ENCODE data around the gene MMP20.
"Not testable (repeated sequence)": the region's sequence is repeated elsewhere in the genome, so short reads cannot be mapped to it uniquely, and the experiment has no call there.

MMP20 gene

GRCh38 chr11:102653744-102654291 is 28.7 kb upstream of the MMP20 start:
- no peak overlapping the region for H3K4me2 ChIP-seq
- peaks cover 0 to 10% (median 3%) of the 10 kb centered on the region in 11 experiments; a peak in 4 of 22 replicates for H3K9me3 ChIP-seq (replicated peaks in 1 of 11)
- no peak overlapping the region for H3K9ac ChIP-seq
- H4K20me1 ChIP-seq = no peaks in the 10 kb centered on the region
- H3K36me3 ChIP-seq = no peaks in the 10 kb centered on the region
- H3K4me1 ChIP-seq = no peaks in the 10 kb centered on the region
- H3K27ac ChIP-seq = no peak overlapping the region
- H3K27me3 ChIP-seq = no peaks in the 10 kb centered on the region
- H3K4me3 ChIP-seq = no peak overlapping the region
- TF ChIP-seq Cebpa-rat (IDR thresholded peaks at IDR 0.05) = no peak

GRCh38 chr11:102647430-102647829 is 22.3 kb upstream of the MMP20 start:
- Histone ChIP-seq H3K9me3 (replicated peaks in 1 of 11) (peaks cover 0 to 5% (median 0%) of the 10 kb centered on the region in 11 experiments; a peak in 2 of 22 replicates), H4K20me1 (no peaks in the 10 kb centered on the region), H3K4me1 (no peaks in the 10 kb centered on the region), H3K27me3 (no peaks in the 10 kb centered on the region), H3K9ac (no peak overlapping the region), H3K27ac (no peak overlapping the region), H3K36me3 (no peaks in the 10 kb centered on the region), H3K4me3 (no peak overlapping the region), H3K4me2 (no peak overlapping the region)
- TF ChIP-seq Cebpa-rat (IDR thresholded peaks at IDR 0.05) = no peak

- no peak overlapping the region for H3K27ac ChIP-seq
- H3K4me1 ChIP-seq = no peaks in the 10 kb centered on the region
- peaks cover 0 to 5% (median 0%) of the 10 kb centered on the region in 11 experiments; a peak in 1 of 22 replicates for H3K9me3 ChIP-seq (replicated peaks in 1 of 11)
- H3K4me3 ChIP-seq = no peak overlapping the region
- no peak for TF ChIP-seq Cebpa-rat (IDR thresholded peaks at IDR 0.05)
- H3K36me3 ChIP-seq = no peaks in the 10 kb centered on the region
- no peak overlapping the region for H3K9ac ChIP-seq
- H4K20me1 ChIP-seq = no peaks in the 10 kb centered on the region
- no peaks in the 10 kb centered on the region for H3K27me3 ChIP-seq
- H3K4me2 ChIP-seq = no peak overlapping the region
Observed at GRCh38 chr11:102643941-102644340, 18.8 kb upstream of the MMP20 start.

GRCh38 chr11:102640946-102641345 is 15.8 kb upstream of the MMP20 start:
- Histone ChIP-seq H3K27me3 (no peaks in the 10 kb centered on the region), H4K20me1 (no peaks in the 10 kb centered on the region), H3K36me3 (no peaks in the 10 kb centered on the region), H3K4me2 (no peak overlapping the region), H3K27ac (no peak overlapping the region), H3K4me1 (no peaks in the 10 kb centered on the region; a peak in 1 of 20 replicates), H3K9ac (no peak overlapping the region), H3K4me3 (no peak overlapping the region), H3K9me3 (replicated peaks in 1 of 11) (no peaks in the 10 kb centered on the region)
- TF ChIP-seq Cebpa-rat (IDR thresholded peaks at IDR 0.05) = no peak

- Histone ChIP-seq H4K20me1 (no peaks in the 10 kb centered on the region), H3K9me3 (replicated peaks in 1 of 11) (no peaks in the 10 kb centered on the region), H3K36me3 (no peaks in the 10 kb centered on the region), H3K4me3 (no peak overlapping the region), H3K27me3 (no peaks in the 10 kb centered on the region), H3K27ac (no peak overlapping the region), H3K4me1 (no peaks in the 10 kb centered on the region; a peak in 1 of 20 replicates), H3K4me2 (no peak overlapping the region), H3K9ac (no peak overlapping the region)
- no peak for TF ChIP-seq Cebpa-rat (IDR thresholded peaks at IDR 0.05)
Observed at GRCh38 chr11:102639656-102640055, 14.5 kb upstream of the MMP20 start.

GRCh38 chr11:102637731-102638130 is 12.6 kb upstream of the MMP20 start:
- H3K27me3 ChIP-seq = no peaks in the 10 kb centered on the region
- 0 out of 22 replicates have a peak, but pooled peaks cover 0 to 4% (median 0%) of the 10 kb centered on the region in 11 experiments for H3K9me3 ChIP-seq (replicated peaks in 1 of 11)
- H3K36me3 ChIP-seq = no peaks in the 10 kb centered on the region
- H3K4me1 ChIP-seq = no peaks in the 10 kb centered on the region; a peak in 1 of 20 replicates
- H3K9ac ChIP-seq = no peak overlapping the region
- no peak overlapping the region; a peak in 1 of 22 replicates for H3K4me2 ChIP-seq
- no peak overlapping the region for H3K27ac ChIP-seq
- H4K20me1 ChIP-seq = no peaks in the 10 kb centered on the region
- no peak overlapping the region for H3K4me3 ChIP-seq
- TF ChIP-seq Cebpa-rat (IDR thresholded peaks at IDR 0.05) = peak in 3 of 11 experiments; percentile 18 to 66 (median 52); a peak in 5 of 22 replicates

GRCh38 chr11:102633385-102634026 is 8.4 kb upstream of the MMP20 start:
- Histone ChIP-seq H3K27me3 (no peaks in the 10 kb centered on the region), H3K4me2 (no peak overlapping the region), H3K4me1 (no peaks in the 10 kb centered on the region; a peak in 1 of 20 replicates), H3K9ac (no peak overlapping the region), H3K9me3 (replicated peaks in 1 of 11) (0 out of 22 replicates have a peak, but pooled peaks cover 0 to 4% (median 0%) of the 10 kb centered on the region in 11 experiments), H3K27ac (no peak overlapping the region), H4K20me1 (no peaks in the 10 kb centered on the region), H3K4me3 (no peak overlapping the region), H3K36me3 (no peaks in the 10 kb centered on the region)
- TF ChIP-seq Cebpa-rat (IDR thresholded peaks at IDR 0.05) = no peak

GRCh38 chr11:102632026-102632425 is 6.9 kb upstream of the MMP20 start:
- TF ChIP-seq Cebpa-rat (IDR thresholded peaks at IDR 0.05) = no peak
- Histone ChIP-seq H4K20me1 (no peaks in the 10 kb centered on the region), H3K27me3 (no peaks in the 10 kb centered on the region), H3K36me3 (no peaks in the 10 kb centered on the region), H3K9ac (no peak overlapping the region), H3K27ac (no peak overlapping the region), H3K4me3 (no peak overlapping the region), H3K4me2 (no peak overlapping the region), H3K4me1 (no peaks in the 10 kb centered on the region), H3K9me3 (replicated peaks in 1 of 11) (0 out of 22 replicates have a peak, but pooled peaks cover 0 to 4% (median 0%) of the 10 kb centered on the region in 11 experiments)

- Histone ChIP-seq H3K9ac (no peak overlapping the region), H4K20me1 (no peaks in the 10 kb centered on the region), H3K27ac (no peak overlapping the region), H3K4me2 (no peak overlapping the region), H3K9me3 (replicated peaks in 1 of 11) (0 out of 22 replicates have a peak, but pooled peaks cover 0 to 4% (median 0%) of the 10 kb centered on the region in 11 experiments), H3K4me1 (no peaks in the 10 kb centered on the region), H3K27me3 (no peaks in the 10 kb centered on the region), H3K4me3 (no peak overlapping the region), H3K36me3 (no peaks in the 10 kb centered on the region)
- TF ChIP-seq Cebpa-rat (IDR thresholded peaks at IDR 0.05) = no peak
Observed at GRCh38 chr11:102630598-102631448, 5.7 kb upstream of the MMP20 start.

- H3K27me3 ChIP-seq; H3K4me2 ChIP-seq; H4K20me1 ChIP-seq; H3K9me3 ChIP-seq (replicated peaks in 1 of 11); H3K9ac ChIP-seq; H3K36me3 ChIP-seq; H3K4me1 ChIP-seq; H3K4me3 ChIP-seq; H3K27ac ChIP-seq: not testable (repeated sequence)
Observed at GRCh38 chr11:102629908-102630307, 4.8 kb upstream of the MMP20 start.

All from BLaER1 treated with 17β-estradiol and CSF1 and Interleukin-3, amounts not matched to agents 10 nM and 100 nM (cell line).